NCI-H2196 (cell line): Measurements from ENCODE around the gene DZANK1.
"Not testable (repeated sequence)": the region's sequence is repeated elsewhere in the genome, so short reads cannot be mapped to it uniquely, and the experiment has no call there.

ENCODE experiments used
- DNase-seq: peaks from one replicate; lab custom pipeline; 2025; ENCODE audit not compliant: unreplicated experiment; lab: John Stamatoyannopoulos, UW

DZANK1 gene

GRCh38 chr20:18380908-18381529, 85.8 kb downstream of the DZANK1 start:
- DNase-seq, result no peak

DNA sequence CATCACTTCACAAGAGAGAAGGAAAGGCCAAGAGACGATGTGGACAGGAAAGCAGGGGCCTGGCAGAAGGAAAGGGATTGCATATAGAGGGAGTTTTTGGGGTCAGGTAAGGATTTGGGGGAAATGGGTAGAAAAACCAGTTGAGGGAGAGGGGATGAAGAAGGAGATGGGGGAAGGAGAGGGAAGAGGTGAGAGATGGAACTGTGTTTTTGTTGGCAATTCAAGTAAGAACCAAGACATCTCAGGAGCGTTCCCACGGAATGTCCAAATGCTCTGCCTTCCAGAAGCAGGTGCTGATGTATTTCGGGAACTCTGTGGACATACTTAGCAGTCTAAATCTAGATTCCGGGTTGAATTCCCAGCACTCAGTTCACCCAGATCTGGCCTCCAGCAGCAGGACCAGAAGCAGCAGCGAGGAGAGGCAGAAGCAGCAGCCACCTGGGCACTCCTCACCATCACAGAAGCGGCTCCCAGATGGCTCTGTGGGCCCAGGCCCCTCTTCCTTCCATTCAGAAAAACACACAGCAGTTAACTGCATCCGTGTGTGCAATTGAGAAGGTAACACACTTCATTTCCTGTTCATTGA, 88.8 kb downstream of the DZANK1 start:
- DNase-seq, result no peak

DNA sequence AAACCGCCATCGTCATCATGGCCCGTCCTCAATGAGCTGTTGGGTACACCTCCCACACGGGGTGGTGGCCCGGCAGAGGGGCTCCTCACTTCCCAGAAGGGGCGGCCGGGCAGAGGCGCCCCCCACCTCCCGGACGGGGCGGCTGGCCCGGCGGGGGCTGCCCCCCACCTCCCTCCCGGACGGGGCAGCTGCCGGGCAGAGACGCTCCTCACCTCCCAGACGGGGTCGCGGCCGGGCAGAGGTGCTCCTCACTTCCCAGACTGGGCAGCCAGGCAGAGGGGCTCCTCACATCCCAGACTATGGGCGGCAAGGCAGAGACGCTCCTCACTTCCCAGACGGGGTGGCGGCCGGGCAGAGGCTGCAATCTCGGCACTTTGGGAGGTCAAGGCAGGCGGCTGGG, 91.3 kb downstream of the DZANK1 start:
- not testable (repeated sequence) for DNase-seq

DNA sequence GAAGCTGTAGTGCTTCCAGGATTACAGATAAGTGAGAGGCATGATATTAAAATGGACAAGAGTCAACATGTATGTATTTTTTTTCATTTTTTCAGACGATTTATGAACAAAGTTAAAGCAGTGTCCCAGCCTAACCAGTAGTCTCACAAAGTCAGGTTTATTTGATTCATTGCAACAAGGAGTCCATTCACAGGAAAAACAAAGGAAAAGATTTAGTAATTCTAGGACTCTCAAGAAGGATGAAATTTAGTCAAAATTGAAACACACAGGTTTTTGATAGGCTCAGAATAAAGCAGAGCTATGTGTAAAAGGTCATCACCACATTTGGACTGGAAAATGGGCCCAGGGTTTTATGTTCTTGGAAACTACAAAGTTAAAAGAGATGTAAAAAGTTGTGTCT, 94.5 kb downstream of the DZANK1 start:
- no peak for DNase-seq

DNA sequence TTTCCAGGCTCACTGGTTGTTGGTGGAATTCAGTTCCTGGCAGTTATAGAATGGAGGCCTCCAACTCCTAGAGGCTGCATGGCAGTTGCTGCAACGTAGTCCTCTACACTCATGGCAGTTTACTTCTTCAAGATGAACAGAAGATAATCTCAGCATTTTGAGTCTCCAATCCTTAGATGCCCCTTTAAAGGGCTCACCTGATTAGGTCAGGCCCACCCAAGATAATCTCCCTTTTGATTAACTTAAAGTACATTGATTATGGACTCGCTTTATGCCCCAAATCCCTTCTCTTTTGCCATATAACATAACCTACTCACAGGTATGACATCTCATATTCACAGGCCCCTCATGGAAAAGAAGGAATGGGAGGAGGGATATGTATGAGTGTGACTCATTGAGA, 102.1 kb downstream of the DZANK1 start:
- DNase-seq, result no peak

DNA sequence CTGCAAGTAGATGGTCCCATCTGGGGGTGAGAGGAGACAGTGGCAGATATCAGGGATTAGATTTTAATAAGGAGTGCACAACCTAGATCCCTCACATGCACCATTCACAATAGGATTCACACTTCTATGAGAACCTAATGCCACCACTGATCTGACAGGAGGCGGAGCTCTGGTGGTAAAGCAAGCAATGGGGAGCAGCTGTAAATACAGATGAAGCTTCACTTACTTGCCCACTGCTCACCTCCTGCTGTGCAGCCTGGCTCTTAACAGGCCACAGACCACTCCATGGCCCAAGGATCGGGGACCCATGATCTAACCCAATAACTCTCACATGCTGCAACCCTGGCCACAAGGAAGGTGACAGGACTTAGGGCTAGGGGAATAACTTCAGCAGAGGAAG, 103.1 kb downstream of the DZANK1 start:
- no peak for DNase-seq

DNA sequence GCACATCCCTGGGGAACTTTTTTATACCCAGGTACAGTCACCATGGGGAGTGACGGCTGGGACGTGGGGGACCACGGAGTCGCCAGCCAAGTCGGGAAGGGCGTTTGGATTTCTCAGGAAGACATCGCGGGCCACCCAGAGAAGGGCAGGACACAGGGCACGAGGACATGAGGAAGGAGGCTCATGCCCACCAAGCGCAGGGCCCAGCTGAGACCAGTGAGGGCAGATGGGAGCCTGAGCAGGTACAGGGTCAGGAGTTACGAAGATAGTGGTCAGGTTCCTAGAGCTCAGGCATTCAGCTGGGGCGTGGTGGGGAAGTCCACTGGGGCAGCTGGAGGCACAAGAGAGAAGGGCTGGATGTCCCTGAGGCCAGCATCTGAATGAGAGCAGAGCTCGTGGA, 103.9 kb downstream of the DZANK1 start:
- no peak for DNase-seq

DNA sequence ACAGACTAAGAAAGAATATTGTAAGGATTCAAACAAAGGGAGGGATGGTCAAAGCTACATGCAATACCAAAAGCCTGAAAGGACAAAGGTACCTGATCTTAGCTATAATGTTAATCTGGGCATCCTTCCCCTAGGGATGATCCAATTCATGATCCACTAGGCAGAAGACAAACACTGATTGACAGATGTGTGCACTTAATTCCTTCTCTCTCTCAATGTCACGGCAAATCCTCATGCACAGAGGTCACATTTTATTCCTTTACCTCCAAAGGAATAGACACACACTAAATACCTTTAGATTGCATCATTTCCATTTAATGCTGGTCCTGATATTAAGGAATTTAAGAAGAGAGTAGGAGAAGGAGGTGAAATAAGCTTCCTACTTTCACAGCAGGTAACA, 105.2 kb downstream of the DZANK1 start:
- DNase-seq, result no peak

DNA sequence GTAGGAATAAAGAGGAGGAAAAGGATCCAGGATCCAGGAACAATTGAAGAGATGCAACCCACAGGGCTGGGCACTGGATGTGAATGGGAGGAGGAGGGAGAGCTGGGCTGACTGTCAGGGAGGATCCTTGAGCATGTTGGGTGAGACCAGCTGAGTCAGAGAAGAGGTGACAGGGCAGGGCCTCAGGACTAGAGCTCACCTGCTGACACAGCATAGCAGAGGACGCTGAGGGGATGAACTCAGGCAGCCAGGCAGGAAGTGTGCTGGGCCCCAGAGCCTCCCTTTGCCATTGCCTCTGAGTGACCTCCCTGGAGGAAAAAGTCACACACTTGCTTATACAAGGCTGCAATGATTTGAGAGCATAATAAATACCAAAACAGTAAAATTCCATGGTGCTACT, 106.2 kb downstream of the DZANK1 start:
- no peak for DNase-seq

- DNase-seq, result no peak
Measured at GRCh38 chr20:18359854-18360253, 107.0 kb downstream of the DZANK1 start.

- not testable (repeated sequence) for DNase-seq
Measured at GRCh38 chr20:18349749-18350148, 117.1 kb downstream of the DZANK1 start.
